ENCODE results near the gene DGCR8.
A peak's percentile ranks its signal among the peaks of the same experiment; 100 is the strongest.

DGCR8 gene

DNA sequence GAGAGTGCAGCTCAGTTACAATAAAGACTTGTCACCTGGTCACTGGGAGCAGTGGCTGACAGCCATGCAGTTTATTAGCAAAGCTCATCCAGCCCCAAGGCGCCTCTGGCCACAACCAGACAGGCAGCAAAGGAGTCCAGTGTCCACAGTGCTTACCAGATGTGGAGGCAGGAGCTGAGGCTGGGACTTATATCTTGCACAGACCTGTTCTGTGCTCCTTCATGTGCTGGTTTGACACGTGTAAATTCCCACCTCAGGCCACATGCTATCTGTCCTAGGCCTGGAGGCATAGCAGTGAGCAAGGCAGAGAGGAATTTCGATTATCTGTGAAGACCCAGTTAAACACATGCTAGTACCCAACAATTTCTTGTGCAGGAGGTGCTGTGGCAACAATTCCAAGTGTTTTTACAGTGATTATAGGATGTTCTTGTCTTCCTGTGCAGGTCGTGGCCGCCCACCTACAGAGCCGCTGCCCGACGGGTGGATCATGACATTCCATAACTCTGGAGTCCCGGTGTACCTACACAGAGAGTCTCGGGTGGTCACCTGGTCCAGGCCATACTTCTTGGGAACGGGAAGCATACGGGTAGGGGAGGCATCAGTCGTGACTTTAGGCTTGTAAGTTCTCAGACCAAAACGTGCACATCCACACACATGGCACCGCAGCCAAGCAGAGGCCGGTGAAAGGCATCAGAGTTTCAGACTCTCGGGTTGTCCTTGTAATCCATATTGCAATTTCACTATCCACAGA, 9.4 kb downstream of the DGCR8 start:
- Mint-ChIP-seq H3K27ac (no peak overlapping the region), H3K27me3 (no peaks in the 10 kb centered on the region), H3K9me3 (no peaks in the 10 kb centered on the region), H3K4me1 (ENCODE audit: low read depth) (peaks cover 50% of the 10 kb centered on the region), H3K4me3 (no peak overlapping the region), H3K36me3 (ENCODE audit: low read depth) (peaks cover 86% of the 10 kb centered on the region)

GRCh38 chr22:20089977-20090729, 10.1 kb downstream of the DGCR8 start:
- Mint-ChIP-seq H3K27me3 (no peaks in the 10 kb centered on the region), H3K4me1 (ENCODE audit: low read depth) (peaks cover 52% of the 10 kb centered on the region), H3K36me3 (ENCODE audit: low read depth) (peaks cover 93% of the 10 kb centered on the region), H3K4me3 (no peak overlapping the region), H3K27ac (peak overlapping the region; percentile 19), H3K9me3 (no peaks in the 10 kb centered on the region)

DNA sequence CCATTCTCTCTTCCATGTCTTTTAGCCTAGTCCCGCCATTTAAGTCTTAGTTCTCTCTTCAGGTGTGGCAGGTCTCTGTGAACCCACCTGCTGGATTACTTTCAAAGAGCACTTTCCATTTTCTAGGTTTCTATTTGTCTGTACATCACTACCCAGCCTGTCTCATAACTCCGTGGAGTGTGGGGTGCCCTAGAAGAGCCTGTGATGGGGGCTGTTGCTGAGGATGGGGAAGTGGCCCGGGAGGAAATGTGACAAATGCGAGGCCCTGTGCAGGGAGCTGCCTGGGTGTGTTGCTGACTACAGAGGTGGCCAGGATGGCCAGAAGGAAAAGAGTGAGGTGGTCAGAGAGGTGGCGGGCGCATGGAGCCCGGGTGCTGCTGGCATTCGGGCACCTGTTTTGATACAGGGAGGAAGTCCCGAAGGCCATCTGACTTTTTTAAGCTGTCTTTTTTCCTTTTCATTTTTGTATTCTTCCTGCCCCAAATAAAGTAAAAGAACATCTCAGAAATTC, 10.7 kb downstream of the DGCR8 start:
- Mint-ChIP-seq H3K4me3 (no peak overlapping the region), H3K27me3 (no peaks in the 10 kb centered on the region), H3K9me3 (no peaks in the 10 kb centered on the region), H3K4me1 (ENCODE audit: low read depth) (peaks cover 54% of the 10 kb centered on the region), H3K27ac (peak overlapping the region; percentile 19), H3K36me3 (ENCODE audit: low read depth) (peaks cover 93% of the 10 kb centered on the region)

DNA sequence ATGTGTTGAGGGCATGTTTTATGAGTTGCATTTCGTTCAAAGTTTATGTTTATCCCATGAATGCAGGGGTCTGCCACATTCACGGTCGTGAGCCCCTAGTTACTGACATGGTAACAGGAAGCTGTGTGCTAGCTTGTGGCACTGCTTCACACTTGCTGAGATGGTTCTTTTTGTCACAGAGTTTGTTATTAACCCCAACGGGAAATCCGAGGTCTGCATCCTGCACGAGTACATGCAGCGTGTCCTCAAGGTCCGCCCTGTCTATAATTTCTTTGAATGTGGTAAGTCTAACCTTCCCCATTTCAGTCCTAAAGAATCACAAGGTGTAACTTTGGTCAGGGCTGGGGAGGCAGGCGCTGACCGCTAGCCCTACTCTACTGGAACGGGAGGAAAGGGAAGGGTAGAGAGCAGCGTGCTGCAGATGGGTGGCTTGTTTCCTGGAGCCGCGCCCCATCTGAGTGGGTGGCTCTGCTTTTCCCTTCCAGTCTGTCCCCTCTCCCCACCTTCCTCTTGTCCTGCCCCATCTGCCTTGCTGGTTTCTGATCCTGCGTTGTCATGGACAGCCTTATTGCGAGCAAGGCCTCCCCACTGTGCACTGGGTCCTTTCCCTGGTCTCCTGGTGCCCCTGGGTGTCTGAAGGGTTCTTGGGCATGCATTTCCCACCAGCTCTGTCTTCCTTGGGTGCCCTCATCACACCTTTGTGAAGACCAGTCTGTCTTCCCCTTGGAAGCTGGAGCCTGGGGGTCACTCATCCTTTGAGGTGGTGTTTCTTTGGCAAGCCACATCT, 11.8 kb downstream of the DGCR8 start:
- peaks cover 60% of the 10 kb centered on the region for H3K4me1 Mint-ChIP-seq (ENCODE audit: low read depth)
- peak overlapping the region; percentile 55 for H3K27ac Mint-ChIP-seq
- H3K9me3 Mint-ChIP-seq, result no peaks in the 10 kb centered on the region
- H3K36me3 Mint-ChIP-seq (ENCODE audit: low read depth), result peaks cover 94% of the 10 kb centered on the region
- H3K4me3 Mint-ChIP-seq, result no peak overlapping the region
- H3K27me3 Mint-ChIP-seq, result no peaks in the 10 kb centered on the region

DNA sequence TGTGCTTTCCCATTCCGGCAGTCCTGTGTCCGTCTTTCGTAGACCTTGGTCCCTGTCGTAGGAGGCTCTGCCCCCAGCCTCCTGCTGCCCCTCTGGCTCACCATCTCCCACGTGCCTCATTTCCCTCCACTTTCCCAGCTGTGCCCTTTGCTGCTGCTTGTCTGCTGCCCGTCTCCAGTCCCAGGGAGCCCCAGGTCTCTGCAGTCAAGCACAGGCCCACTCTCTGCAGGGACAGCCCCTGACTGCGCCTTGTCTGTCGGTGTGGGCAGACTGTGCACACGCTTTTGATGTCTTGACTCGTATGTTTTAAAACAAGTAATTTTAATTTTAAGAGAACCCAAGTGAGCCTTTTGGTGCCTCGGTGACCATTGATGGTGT, 12.4 kb downstream of the DGCR8 start:
- Mint-ChIP-seq H3K27me3 (no peaks in the 10 kb centered on the region), H3K36me3 (ENCODE audit: low read depth) (peaks cover 94% of the 10 kb centered on the region), H3K27ac (no peak overlapping the region), H3K4me1 (ENCODE audit: low read depth) (peaks cover 60% of the 10 kb centered on the region), H3K4me3 (no peak overlapping the region), H3K9me3 (no peaks in the 10 kb centered on the region)

- Mint-ChIP-seq H3K4me3 (no peak overlapping the region), H3K9me3 (no peaks in the 10 kb centered on the region), H3K27ac (peak overlapping the region; percentile 16), H3K27me3 (no peaks in the 10 kb centered on the region), H3K4me1 (ENCODE audit: low read depth) (peaks cover 63% of the 10 kb centered on the region), H3K36me3 (ENCODE audit: low read depth) (peaks cover 97% of the 10 kb centered on the region)
Observed at GRCh38 chr22:20093418-20094196, 13.6 kb downstream of the DGCR8 start.

GRCh38 chr22:20094197-20094807, 14.3 kb downstream of the DGCR8 start:
- H3K4me1 Mint-ChIP-seq (ENCODE audit: low read depth), result peaks cover 70% of the 10 kb centered on the region
- no peak overlapping the region for H3K4me3 Mint-ChIP-seq
- peak overlapping the region; percentile 16 for H3K27ac Mint-ChIP-seq
- no peaks in the 10 kb centered on the region for H3K27me3 Mint-ChIP-seq
- peaks cover 97% of the 10 kb centered on the region for H3K36me3 Mint-ChIP-seq (ENCODE audit: low read depth)
- H3K9me3 Mint-ChIP-seq, result no peaks in the 10 kb centered on the region

DNA sequence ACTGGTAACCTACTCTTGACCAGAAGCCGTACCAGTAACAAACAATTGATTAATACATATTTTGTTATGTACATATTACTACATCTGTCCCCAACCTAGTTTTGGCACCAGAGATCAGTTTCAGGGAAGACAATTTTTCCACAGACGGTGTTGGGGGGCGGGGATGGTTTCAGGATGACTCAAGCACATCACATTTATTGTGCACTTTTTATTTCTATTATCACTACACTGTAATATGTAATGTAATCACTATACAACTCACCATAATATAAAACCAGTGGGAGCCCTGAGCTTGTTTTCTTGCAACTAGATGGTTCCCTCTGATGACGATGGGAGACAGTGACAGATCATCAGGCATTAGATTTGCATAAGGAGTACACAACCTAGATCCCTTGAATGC, 15.5 kb downstream of the DGCR8 start:
- Mint-ChIP-seq H3K36me3 (ENCODE audit: low read depth) (peaks cover 98% of the 10 kb centered on the region), H3K27ac (peak overlapping the region; percentile 75), H3K27me3 (no peaks in the 10 kb centered on the region), H3K4me1 (ENCODE audit: low read depth) (peaks cover 79% of the 10 kb centered on the region), H3K9me3 (no peaks in the 10 kb centered on the region), H3K4me3 (peak overlapping the region; percentile 44)

DNA sequence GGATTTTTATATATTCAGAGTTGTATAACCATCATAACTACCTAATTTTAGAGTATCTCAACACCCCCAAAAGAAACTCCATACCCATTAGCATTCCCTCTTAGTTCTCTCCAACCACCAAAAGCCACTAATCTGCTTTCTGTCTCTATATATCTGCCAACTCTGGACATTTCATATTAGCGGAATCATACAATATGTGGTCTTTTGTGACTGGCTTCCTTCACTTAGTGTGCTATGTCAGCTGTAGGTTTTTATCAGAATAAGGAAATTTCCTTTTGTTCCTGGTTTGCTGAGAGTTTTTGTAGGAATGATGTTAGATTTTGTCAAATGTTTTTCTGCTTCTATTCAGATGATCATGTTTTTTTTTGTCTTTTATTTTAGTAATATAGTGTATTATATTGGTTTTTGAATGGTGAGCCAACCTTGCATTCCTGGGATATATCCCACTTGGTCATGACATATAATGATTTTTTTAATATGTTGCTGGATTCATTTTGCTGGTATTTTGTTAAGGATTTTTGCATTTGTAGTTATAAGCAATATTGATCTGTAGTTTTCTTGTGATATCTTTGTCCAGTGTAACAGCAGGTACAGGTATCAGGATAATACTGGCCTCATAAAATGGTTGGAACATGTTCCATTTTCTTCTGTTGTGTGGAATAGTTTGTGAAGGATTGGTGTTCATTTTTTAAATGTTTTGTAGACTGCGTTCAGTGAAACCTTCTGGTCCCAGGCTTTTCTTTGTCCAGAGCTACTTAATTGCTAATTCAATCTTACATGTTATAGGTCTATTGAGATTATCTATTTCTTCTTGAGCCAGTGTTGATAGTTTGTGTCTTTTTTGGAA, 16.8 kb downstream of the DGCR8 start:
- H3K9me3 Mint-ChIP-seq, result no peaks in the 10 kb centered on the region
- no peak overlapping the region for H3K4me3 Mint-ChIP-seq
- H3K27ac Mint-ChIP-seq, result no peak overlapping the region
- H3K36me3 Mint-ChIP-seq (ENCODE audit: low read depth), result peaks cover 91% of the 10 kb centered on the region
- H3K27me3 Mint-ChIP-seq, result no peaks in the 10 kb centered on the region
- H3K4me1 Mint-ChIP-seq (ENCODE audit: low read depth), result peaks cover 79% of the 10 kb centered on the region

GRCh38 chr22:20099099-20099711, 19.2 kb downstream of the DGCR8 start:
- Mint-ChIP-seq H3K27me3 (no peaks in the 10 kb centered on the region), H3K4me3 (no peak overlapping the region), H3K9me3 (no peaks in the 10 kb centered on the region), H3K4me1 (ENCODE audit: low read depth) (peaks cover 73% of the 10 kb centered on the region), H3K36me3 (ENCODE audit: low read depth) (peaks cover 86% of the 10 kb centered on the region), H3K27ac (peak overlapping the region; percentile 90)

DNA sequence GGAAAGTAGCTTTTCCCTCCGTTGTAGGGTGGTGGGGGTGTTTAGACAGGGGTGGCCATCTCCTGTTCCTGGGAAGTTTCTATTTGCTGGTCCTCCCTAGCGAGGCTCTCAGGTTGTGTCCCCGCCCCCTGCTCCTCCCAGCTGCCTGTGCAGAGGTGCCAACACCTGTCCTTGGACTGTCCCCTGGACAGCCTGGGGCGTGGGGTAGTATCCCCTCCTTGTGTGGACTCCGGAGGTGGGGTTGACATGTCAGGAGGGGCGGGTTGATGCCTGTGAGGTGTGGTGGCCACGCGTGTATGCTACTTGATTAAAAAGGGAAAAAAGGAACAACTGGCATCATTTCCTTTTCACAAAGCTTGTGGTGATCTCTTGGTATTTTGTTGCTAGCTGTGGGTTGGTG, 21.6 kb downstream of the DGCR8 start:
- no peaks in the 10 kb centered on the region for H3K27me3 Mint-ChIP-seq
- no peaks in the 10 kb centered on the region for H3K9me3 Mint-ChIP-seq
- H3K27ac Mint-ChIP-seq, result peak overlapping the region; percentile 90
- peaks cover 52% of the 10 kb centered on the region for H3K4me1 Mint-ChIP-seq (ENCODE audit: low read depth)
- peaks cover 62% of the 10 kb centered on the region for H3K36me3 Mint-ChIP-seq (ENCODE audit: low read depth)
- peak overlapping the region; percentile 67 for H3K4me3 Mint-ChIP-seq

DNA sequence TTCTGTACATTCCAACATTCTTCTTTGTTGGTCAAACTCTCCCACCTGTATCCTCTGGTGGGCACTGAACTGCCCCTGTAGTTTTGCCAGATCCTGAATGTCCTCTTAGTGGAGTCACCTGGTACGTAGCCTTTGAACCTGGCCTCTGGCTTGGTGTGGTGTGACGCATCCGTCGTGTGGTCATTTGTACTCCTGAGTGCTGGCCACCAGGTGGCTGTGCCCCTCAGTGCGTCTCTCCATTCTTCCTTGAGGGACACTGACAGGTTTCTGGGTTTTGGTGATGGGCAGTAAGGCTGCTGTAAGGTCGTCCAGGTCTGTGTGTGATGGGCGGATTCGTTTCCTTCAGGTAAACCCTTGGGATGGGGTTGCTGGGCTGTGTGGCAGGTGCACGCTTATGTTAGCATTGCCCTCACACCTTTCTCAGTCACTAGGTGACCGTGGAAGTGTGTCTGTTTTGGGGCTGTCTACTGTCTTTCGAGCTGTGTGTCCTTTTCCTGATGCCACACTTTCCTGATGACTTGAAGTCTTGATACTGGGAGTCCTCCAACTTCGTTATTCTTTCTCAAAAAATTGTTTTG, 22.3 kb downstream of the DGCR8 start:
- peaks cover 52% of the 10 kb centered on the region for H3K4me1 Mint-ChIP-seq (ENCODE audit: low read depth)

More for the DNA sequence above, 22.3 kb downstream of the DGCR8 start:
- Mint-ChIP-seq H3K36me3 (ENCODE audit: low read depth) (peaks cover 56% of the 10 kb centered on the region), H3K9me3 (no peaks in the 10 kb centered on the region), H3K27me3 (no peaks in the 10 kb centered on the region), H3K27ac (peak overlapping the region; percentile 61), H3K4me3 (no peak overlapping the region)
